H7 (cell line): ENCODE results near the gene KCNG3. TPM values are rescaled to one million over a fixed set of nuclear protein-coding genes. Genes with fewer than 3 reads are reported as not detected.

Source experiments
- total RNA-seq: library from RNA; depleted of rRNA; stranded (reverse); fragments of >200 nt; shearing (Covaris generic); gene quantifications from 2 replicates; pipeline ENCODE4 v1.2.3, GENCODE V29; 2014; rRNA removed

The KCNG3 gene
- total RNA-seq, 1 experiment from 2014 or later = 2.7 TPM

Other genes with a start within 250 kb of the KCNG3 start
- gene COX7A2L, start 132.8 kb downstream of the KCNG3 start, total RNA-seq = 149 and 154 TPM in 2 replicates
- gene MTA3, start 74.7 kb upstream of the KCNG3 start, total RNA-seq = 51.8 and 59.6 TPM in 2 replicates